Cardiac muscle cell (in vitro differentiated cells and primary cell): ENCODE measurements around the gene TECR. TPM values are rescaled to one million over a fixed set of nuclear protein-coding genes. Genes with fewer than 3 reads are reported as not detected.
"Not testable (repeated sequence)": the region's sequence is repeated elsewhere in the genome, so short reads cannot be mapped to it uniquely, and the experiment has no call there.

Source experiments
- DNase-seq, 2 donors: peaks; one replicate each; pipeline versions ENCODE4 v3.0.0 to v3.0.0-alpha.2; 2010 to 2017; ENCODE audit warnings: low read depth in 1 of 2, low spot score in 1 of 2
- H3K27ac ChIP-seq: fragments of 200-600 bp; sonication (generic); 2 replicates; pipeline ENCODE4 v1.5.1; 2016
- H3K27me3 ChIP-seq: fragments of 200-600 bp; sonication (generic); 2 replicates; pipeline ENCODE4 v1.6.0; 2016; ENCODE audit warnings: control low read depth
- H3K36me3 ChIP-seq: fragments of 200-600 bp; sonication (generic); 2 replicates; pipeline ENCODE4 v1.5.1; 2016; ENCODE audit warnings: control low read depth
- H3K4me1 ChIP-seq: fragments of 200-600 bp; sonication (generic); 2 replicates; pipeline ENCODE4 v1.8.1; 2017; ENCODE audit warnings: low read depth, mild to moderate bottlenecking, mixed run types
- H3K4me3 ChIP-seq: fragments of 200-600 bp; sonication (generic); 2 replicates; pipeline ENCODE4 v1.5.1; 2016; ENCODE audit warnings: mild to moderate bottlenecking
- H3K9me3 ChIP-seq: fragments of 200-600 bp; sonication (generic); 2 replicates; pipeline ENCODE4 v1.5.1; 2017; ENCODE audit warnings: low read depth, mild to moderate bottlenecking, control low read depth
- CTCF ChIP-seq: IDR thresholded peaks from 2 replicates; pipeline ENCODE4 v1.5.1; 2012; ENCODE audit warnings: low read depth, mild to moderate bottlenecking, low read length
- polyA plus RNA-seq: library from polyadenylated mRNA; unstranded; fragments of >200 nt; fragmentation: Nextera tagmentation; extraction: Ambion mirVana; gene quantifications from 2 replicates; pipeline ENCODE4 v1.2.1, GENCODE V29; 2016
- total RNA-seq: library from RNA; depleted of rRNA; stranded (reverse); fragments of >200 nt; gene quantifications from 2 replicates; pipeline ENCODE4 v1.2.3, GENCODE V29; 2016

The TECR gene
- total and polyA plus RNA-seq, 2 experiments from 2014 or later: 83.1 to 345 TPM

- DNase-seq: peak; percentile 82 to 94
- Histone ChIP-seq H3K27me3 (no peaks in the 10 kb centered on the region), H3K4me1 (peaks cover 10% of the 10 kb centered on the region), H3K4me3 (peak overlapping the region; percentile 12), H3K9me3 (no peaks in the 10 kb centered on the region), H3K27ac (no peak overlapping the region), H3K36me3 (no peaks in the 10 kb centered on the region)
- TF ChIP-seq CTCF: no peak
Observed at GRCh38 chr19:14536926-14537692, 7.7 kb downstream of the TECR start.

GRCh38 chr19:14540741-14541525 is 11.5 kb downstream of the TECR start:
- Histone ChIP-seq H3K9me3 (no peaks in the 10 kb centered on the region), H3K4me3 (no peak overlapping the region), H3K36me3 (no peaks in the 10 kb centered on the region), H3K27me3 (no peaks in the 10 kb centered on the region), H3K27ac (no peak overlapping the region), H3K4me1 (peaks cover 18% of the 10 kb centered on the region)
- no peak for DNase-seq
- no peak for TF ChIP-seq CTCF

GRCh38 chr19:14541979-14542378 is 12.6 kb downstream of the TECR start:
- H3K4me3 ChIP-seq, H3K9me3 ChIP-seq, DNase-seq, H3K27ac ChIP-seq, H3K27me3 ChIP-seq, H3K36me3 ChIP-seq: not testable (repeated sequence)
- H3K4me1 ChIP-seq: peaks cover 14% of the 10 kb centered on the region

- Histone ChIP-seq H3K27ac (no peak overlapping the region), H3K9me3 (no peaks in the 10 kb centered on the region), H3K4me1 (peaks cover 9% of the 10 kb centered on the region), H3K27me3 (no peaks in the 10 kb centered on the region), H3K4me3 (no peak overlapping the region), H3K36me3 (no peaks in the 10 kb centered on the region)
- no peak for TF ChIP-seq CTCF
- DNase-seq: peak in 1 of 2 donors; percentile 40
Observed at GRCh38 chr19:14542711-14543328, 13.4 kb downstream of the TECR start.

GRCh38 chr19:14544047-14544446 is 14.7 kb downstream of the TECR start:
- Histone ChIP-seq H3K27me3 (no peaks in the 10 kb centered on the region), H3K4me3 (no peak overlapping the region), H3K9me3 (no peaks in the 10 kb centered on the region), H3K4me1 (peaks cover 8% of the 10 kb centered on the region), H3K36me3 (no peaks in the 10 kb centered on the region), H3K27ac (no peak overlapping the region)
- peak in 1 of 2 donors; percentile 56 for DNase-seq
- TF ChIP-seq CTCF: no peak
